ENCODE data around the gene HIPK2.

The HIPK2 gene

DNA sequence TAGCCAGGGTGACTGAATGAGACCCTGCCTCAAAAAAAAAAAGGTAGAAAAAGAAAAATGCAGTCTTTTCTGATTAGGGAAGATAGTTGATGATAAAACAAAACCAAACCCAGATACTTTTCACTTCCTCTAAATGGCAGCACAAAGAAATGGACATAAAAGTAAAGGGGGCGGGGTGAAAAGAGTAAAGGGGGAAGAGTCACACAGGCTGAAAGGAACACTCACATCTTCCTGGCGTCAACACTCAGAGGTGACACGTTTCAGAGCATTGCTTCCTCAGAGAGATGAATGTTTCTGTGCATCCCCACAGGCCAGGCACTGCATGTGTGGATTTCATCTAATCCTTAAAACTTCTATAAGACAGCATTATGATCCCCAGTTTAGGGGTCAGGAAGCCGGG lies 81.2 kb downstream of the HIPK2 start:
- no peak for DNase-seq (ENCODE audit: low read depth in 3 of 3)

DNA sequence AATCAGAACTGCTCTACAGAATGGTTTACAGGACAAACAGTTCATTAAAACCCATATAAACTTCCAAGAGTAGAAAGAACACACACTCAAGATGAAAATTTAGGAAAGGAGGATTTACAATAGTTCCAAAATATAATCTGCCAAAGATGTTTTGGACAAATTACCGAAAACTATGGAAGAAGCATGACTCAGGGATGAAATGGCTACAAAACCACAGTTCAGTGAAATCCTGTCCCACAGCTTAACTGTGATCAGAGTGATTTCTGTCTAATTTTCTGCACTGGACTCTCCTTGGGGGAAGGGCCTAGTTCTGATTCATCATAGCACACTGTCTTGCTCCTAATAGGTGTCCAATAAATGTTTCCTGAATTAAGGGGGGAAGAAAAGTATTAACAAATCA lies 82.2 kb downstream of the HIPK2 start:
- no peak for DNase-seq (ENCODE audit: low read depth in 3 of 3)

DNA sequence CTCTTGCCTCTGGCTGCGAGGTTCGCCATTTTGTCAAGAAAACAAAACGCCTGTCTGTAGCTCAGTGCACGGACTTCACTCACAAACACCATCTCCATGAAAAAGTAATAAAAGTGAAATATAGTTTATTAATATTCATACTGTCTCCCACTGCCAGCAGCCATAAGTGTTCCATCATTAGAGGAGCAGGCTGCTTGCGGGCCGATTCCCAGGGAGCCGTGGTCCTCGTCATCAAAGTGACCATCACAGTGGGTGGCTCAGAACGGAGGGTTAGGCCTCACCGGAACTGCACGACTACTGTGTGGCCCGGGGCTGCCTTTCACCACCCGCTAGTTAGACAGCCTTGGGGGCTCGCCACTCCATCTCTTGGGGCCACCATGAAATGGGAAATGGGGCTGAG lies 82.7 kb downstream of the HIPK2 start:
- DNase-seq (ENCODE audit: low read depth in 3 of 3) = no peak

DNA sequence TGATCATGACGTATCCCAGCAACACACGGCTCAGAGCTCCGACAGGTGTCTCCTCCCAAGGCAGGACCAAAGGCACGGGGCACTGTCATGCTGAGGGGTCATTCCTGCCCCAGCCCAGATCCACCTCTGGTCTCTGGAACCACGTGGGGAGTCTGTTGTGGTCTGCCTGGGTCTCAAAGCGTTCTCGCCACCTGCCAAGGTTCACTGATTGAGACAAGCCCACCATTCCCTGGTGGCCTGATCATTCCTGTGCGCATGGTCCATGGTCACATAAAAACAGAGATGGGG lies 83.5 kb downstream of the HIPK2 start:
- no peak for DNase-seq (ENCODE audit: low read depth in 3 of 3)

DNA sequence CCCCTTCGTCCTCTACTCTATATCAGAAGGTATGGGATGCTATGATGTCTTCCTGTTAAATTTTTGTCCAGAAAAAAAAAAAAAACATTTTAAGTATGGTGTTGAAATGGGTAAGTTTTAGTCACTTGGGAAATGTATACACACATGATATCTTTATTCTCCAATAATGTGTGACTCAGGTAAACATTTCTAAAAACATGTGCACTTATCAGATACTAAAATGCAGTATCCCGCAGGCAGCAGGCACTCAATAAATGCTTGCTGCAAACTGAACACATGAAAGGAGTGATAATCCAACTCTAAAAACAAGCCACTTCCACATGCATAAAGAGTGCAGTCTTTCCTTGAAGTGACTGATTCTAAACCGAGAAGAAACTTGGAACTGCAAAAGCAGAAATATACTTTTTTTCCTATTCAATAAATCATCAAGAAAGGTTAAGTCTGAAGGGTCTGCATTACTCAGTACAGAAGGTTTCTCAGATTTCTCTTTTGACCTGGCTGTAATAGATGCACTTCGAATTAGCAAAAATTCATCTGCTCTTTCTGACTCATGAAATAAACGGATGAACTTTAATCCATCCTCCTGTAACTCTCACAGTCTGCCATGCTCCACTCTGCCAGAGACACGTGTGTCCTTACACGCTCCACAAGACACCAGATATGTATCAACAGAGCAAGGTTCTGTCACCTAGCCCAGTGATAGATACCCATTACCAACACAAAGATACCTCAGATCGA lies 84.0 kb downstream of the HIPK2 start:
- DNase-seq (ENCODE audit: low read depth in 3 of 3) = no peak

DNA sequence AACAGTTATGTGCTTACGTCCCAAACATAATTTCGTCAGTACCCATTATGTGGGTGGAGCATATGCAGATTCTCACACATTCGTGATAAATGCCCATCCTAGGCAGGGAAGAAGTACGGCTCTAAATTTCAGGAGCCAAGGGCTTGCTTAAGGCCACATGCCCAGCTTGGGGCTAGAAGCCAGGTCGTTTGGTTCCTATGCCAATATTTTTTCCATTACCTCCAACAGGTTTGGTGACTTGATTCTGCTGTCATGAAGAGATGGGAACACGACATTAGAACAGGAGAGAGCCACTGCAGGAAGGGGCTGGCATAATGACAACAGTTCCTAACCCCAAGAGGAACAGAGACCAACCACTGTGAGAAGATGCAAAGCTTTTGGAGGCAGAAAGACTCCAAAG lies 85.1 kb downstream of the HIPK2 start:
- no peak for DNase-seq (ENCODE audit: low read depth in 3 of 3)

DNA sequence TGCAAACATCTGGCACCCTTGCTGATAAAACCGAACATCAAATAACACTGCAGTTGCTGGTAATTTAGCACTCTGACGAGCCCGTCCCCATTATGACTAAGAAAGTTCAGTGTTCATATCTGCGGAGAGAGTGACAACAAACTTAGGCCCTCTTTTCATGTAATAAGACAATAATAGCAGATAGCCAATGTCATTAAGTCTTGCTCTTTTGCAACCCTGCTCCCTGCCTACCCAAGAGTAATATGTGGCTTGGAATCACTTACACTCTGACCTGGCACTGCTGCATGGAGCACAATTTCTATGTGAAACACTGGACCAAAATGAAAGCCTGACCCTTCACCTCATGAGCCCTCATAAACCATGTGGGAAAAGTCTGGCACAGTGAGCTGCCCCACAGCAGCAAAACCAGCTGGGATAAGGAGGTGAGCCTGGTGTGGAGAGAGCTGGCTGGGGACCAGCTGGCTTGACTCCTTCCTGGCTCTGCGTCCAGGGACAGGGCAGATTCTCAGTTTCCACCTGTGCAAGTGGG lies 86.5 kb downstream of the HIPK2 start:
- no peak for DNase-seq (ENCODE audit: low read depth in 3 of 3)

DNA sequence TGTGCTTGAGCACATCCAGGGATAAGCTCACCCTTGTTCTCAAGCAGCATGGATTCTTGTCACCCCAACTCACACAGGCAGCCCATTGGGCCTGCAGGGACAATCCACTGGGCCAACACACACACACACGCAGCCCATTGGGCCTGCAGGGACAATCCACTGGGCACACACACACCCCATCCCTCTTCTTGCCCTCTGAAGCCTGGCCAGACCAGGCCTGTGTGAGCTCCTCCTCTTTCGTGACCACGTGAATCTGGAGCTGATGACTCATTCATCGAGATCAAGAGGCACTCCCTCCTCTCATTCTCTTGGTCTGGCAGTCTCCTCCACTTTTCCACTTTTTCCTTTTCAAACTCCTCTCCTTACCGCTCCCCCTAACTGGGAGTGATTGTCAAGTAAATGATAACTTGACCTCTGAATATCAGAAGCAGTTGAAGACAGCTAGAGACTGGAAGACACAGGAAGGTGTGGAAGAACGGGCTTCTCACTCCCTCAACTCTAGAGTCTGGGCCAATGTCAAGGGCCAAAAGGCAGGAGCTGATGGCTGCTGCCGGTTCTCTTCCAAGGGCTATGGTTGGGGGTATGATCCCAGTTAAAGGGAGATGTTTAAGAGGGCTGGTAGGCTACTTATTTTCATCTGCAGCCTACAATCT lies 89.7 kb downstream of the HIPK2 start:
- DNase-seq (ENCODE audit: low read depth in 3 of 3) = no peak

DNA sequence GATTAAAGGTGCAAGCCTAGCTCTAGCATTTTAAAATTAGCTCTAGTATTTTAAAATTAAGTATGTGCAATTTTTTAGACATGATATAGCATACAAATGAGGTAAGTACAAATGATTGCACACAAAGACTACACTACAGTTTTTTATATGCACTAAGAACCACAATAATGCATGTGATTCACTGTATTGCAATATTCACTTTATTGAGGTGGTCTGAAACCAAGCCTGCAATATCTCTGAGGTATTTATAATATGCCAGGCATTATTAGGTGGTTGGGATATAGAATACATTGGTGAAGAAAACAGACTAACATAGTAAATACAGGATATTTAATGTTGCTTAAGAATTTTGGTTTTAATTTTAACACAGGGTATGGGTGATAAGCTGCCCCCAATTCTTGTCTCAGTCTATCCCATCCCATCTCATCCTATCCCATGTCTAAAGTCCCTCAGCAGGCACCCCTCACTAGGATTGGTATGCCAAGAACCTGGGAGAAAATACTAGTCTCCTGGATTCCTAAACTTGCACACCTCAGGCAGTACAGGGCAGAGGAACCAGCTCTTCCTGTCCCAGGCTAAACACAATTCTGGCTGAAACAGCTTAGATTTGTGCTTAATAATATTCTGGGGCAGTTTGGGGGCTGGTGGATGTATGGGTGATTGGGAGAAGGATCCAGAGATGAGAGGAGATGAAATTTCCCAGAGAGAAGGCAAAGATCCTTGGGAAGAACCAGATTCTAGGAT lies 90.4 kb downstream of the HIPK2 start:
- DNase-seq (ENCODE audit: low read depth in 3 of 3) = no peak

DNA sequence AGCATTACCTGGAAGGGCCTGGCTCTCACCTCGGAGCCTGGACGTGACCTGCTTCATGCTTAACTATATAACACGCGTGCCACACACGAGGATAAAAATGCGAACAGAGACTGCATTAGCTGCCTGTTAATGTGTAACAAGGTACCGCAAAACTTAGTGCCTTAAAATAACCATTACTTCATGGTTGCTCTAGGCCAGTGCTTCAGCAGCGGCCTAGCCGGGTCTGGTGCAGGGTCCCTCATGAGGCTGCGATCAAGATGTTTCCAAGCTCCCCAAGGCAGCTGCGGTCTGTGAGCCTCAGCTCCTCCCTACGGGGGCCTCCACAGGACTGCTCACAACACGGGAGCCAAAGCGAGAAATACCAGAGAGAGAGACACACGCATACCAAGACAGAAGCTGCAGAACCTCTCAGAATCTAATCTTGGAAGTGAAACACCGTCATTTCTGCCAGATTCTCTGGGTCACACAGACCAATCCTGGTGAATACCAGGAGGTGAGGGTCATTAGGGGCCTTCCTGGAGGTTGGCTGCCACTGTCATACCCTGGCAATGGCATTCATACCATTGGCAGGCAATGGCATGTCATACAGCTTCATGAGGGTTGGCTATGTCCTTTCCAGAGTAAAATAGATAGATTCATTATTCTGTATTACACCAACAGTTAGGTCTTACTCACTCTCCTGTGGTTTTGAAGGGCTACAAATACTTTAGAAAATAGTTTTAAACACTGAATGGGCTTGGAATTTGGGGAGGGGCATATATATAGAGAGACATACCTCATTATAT lies 94.5 kb downstream of the HIPK2 start:
- no peak for DNase-seq (ENCODE audit: low read depth in 3 of 3)

DNA sequence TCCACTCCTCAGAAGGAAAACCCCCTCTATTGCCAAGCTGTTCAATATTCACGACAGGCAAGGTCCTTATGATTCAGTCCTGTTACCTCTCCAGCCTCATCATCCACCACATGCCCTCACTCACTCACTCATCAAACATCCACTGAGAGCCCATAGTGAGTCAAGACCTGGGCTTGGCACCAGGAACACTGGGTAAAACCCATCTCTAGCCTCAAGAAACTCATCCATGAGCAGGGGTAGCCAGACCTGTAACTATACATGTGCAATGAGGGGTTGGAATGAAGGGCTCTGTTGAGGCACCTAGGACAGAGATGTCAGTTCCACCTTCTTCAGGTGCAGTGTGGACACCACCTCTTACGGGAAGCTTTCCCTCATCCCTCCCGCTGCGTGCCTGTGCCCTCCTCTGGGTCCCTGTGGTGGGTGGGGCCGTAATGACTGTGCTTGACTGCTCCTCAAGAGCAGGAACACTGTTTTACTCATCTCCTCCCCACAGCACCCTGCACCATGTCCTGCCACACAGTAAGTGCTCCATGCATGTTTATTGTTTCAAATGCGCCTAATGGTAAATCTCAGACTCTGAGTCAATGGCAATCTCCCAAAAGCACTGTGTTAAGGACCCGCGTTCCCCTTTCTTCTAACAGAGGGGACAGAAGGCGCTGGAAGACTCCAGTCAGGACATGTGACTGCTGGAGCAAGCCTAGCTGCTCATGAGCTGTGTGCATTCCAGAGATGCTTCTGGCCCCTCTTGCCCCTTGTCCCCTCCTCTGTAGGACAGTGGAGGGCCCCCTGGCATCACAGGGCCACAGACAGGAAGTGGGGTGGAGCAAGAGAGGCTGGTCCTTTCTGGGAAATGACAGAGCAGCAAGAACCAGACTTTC lies 95.4 kb downstream of the HIPK2 start:
- DNase-seq (ENCODE audit: low read depth in 3 of 3) = peak; percentile 32 to 50 (median 49)

DNA sequence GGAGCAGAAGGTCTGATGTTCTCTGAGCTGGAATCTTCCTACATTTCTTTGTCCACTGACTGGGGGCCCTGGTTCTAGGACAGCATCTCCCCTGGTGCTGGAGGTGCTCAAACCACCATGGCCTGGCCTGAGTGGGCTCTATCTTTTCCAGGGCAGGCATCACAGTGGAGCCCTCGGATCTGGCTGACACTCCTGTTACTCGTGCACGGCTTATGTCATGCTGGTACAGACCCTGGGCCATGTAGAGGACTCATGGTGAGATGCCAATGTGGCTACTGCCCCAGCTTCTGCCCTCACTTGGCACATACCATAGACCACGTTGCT lies 96.0 kb downstream of the HIPK2 start:
- no peak for DNase-seq (ENCODE audit: low read depth in 3 of 3)

DNA sequence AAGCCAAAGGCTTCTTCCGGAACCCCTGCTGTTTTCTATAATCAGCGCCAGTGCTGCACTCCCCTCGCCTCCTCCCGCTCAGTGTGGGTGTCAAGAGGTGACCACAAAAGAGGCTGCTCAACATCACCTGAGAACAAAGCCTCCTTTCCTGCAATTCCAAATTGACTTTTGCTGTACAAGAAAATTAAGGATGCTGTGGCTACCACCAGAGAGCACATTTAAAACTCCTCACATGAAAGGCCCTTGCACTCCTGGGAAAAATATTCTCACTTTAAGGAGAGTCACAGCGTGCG lies 96.4 kb downstream of the HIPK2 start:
- no peak for DNase-seq (ENCODE audit: low read depth in 3 of 3)

DNA sequence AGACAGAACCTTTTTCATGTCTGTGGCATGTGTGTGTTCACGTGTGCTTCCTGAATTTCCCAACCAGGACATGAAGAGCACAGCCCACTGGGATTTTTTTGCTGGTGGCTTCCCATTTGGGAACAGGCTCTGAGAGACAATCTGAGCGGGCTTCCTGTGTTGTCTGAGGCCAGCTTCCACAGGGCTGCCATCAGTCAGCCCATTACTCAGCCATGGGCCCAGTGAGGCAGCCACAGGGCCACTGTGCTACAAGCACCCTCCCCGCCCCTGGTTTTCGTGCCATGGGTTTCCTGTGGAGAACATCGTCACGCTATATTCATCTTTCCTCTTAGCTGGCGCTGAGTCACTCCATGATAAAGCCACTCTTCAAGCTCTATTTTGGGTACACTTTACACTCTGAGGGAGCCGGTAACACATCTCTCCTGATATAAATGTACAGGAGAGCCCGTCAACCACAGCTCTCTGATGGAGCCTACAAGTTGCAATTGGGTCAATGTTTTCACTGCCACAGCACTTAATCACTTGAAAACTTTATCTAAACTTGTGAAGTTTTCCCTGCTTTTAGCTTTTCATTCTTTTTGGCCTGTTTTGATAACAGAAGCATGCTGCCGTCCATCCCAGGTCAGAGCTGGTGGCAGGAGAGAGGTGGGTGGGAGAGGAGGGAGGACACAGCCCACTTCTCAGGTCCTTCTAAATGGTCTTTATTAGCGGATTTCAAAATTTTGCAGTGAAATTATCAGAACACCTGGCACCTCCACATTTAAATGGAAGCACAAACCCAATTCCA lies 96.9 kb downstream of the HIPK2 start:
- DNase-seq (ENCODE audit: low read depth in 3 of 3) = peak; percentile 70 to 84 (median 80)

DNA sequence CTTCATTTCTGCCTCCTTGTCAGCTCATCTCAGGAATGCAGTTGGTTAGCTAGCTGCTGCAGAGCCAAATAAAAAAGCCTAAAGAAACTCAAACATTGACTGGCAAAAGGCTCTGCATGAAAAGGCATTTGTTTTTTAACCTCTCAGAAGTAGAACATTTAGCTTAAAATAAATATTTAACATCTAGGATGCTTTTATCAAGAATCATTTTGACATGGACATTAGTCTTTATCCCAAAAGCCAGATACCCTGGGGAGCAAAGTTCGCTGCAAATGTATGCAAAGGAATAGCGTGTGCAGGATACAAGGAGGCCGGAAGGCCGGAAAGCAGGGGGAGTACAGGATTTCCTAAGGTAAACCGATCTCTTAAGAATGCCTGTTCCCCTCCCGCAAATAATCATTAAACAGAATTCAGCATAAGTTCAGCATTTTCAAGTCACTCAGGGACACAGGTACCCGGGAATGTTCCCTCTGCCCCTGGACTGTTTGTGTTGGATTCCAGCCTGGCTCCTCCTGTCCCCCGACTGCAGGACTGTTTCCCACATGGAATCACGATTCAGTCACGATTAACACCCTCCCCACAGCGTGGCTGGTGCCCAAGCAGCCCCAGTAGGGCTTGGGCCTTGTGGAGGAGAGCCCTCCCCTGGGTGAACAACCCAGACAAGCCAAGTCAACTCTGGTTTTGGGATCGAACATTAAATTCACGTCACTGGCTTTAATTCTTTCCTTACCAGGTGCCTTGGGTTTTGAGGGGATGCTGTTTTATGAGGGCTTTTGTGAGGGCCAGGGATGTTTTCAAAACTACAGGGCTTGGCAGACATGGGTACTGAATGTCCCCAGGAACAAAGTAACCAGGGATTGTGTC lies 97.8 kb downstream of the HIPK2 start:
- DNase-seq (ENCODE audit: low read depth in 3 of 3) = no peak

DNA sequence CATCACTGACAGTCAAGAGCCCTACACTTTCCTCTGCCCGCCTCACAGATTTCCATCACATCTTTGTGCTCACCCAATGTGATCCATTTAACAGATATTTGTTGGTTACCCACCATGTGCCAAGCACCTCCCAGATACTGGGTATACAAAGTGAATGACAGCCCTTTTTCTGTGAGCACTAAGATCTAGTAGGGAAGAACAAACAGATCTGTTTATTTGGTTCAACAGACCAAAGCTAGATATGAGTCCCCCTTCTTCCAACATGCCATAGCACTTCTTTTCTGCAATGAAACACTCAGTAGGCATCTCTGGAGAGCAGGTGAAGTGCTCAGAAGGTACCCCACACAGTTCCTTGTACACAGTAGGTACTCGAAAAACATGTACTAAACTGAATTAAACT lies 101.4 kb downstream of the HIPK2 start:
- no peak for DNase-seq (ENCODE audit: low read depth in 3 of 3)

DNA sequence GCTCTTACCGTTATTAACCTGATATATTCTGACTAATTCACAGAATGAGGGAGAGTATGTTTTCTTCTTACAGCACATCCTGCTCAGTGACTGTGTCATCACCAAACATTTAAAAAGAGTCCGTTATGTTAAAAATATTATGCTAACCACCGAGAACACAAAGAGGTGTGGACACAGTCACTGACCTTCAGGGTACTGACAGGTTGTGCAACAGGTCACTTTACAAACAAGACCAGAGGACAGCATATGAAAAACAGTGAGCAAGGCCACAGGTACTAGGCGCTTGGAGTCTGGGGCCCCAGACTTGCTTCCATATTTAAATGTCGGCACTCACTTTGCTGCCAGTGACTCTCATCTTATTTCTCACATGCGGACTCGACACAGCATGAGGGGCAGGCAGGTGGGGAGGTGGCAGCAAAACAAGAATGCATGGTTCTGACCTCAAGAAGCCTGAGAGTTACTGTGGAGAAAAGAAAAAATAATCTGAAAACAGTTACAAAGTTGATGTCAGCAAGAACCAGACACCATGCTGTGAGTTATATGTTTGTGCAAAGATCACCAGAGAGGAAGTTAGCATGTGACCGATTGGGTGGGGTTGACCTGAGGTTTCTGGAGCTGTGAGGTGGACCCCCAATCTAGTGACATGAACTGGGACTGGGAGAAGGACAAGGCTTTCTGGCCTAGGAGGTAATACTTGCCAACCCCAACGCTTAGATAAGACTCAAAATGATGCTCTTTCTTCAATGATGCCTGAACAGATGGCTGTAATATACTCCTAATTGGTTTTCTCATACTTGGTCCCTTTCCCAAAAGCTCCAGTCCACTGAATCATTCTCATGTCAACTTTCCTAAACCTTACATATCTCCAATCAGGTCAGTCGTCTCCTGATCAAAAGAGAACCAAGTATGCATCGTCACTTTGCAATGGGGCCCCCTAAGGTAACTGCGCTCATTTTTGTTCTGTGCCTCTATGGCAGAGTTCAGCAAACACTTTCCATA lies 102.4 kb downstream of the HIPK2 start:
- no peak for DNase-seq (ENCODE audit: low read depth in 3 of 3)

DNA sequence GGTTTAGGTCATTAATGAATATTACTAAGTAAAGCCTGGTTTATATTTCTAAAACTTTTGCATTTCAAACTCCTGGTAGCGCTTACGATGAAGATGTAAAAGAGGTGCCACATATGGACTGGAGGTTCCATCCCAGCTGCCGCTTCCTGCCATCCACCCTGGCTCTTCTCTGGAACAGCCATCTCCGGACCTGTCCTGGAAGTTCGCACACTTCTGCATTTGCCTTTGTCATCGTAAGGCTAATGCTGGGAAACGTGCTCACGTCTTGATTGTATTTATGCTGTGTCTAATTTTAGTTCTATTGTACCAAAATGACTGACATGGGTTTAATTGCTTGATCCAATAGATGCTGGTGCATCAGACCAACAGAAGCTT lies 103.1 kb downstream of the HIPK2 start:
- no peak for DNase-seq (ENCODE audit: low read depth in 3 of 3)

DNA sequence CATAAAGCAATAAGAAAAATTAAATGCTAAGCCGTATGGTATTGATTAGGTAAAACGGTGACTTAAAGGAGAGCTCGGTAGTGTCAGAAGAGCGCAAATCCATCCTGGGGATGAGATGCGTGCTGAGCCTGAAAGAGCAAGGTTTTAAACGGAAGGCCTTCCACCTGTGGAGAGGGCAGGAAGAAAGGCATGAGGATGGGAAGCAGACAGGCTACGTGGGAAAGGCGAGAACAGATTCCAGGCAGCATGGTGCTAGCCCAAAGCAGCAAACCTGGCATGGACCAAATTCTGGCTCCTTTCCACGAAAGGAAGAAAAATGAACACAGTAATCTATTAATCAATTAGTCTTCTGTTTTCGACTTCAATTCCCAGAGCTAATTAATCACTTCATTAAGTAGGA lies 103.5 kb downstream of the HIPK2 start:
- DNase-seq (ENCODE audit: low read depth in 3 of 3) = no peak

All from stimulated activated CD4-positive, alpha-beta T cell treated with anti-CD3 and anti-CD28 coated beads, TNF-alpha, amount 100 ng/mL, for 48 hours (primary cell).